IMR-90 (cell line): ENCODE data around the gene KAT7.

ENCODE experiments used
- BHLHE40 ChIP-seq: fragments of 150-350 bp; IDR thresholded peaks from 2 replicates; pipeline ENCODE4 v1.6.1; 2016; ENCODE audit warnings: mild to moderate bottlenecking, low read depth, low read length
- CEBPB ChIP-seq: IDR thresholded peaks from 2 replicates; pipeline ENCODE4 v1.6.1; 2012; ENCODE audit warnings: low read depth, low read length, improper control_type of control experiment
- MAFK ChIP-seq: IDR thresholded peaks from 2 replicates; pipeline ENCODE4 v1.6.1; 2012; ENCODE audit warnings: low read depth, low read length, improper control_type of control experiment
- NFE2L2 ChIP-seq: fragments of 150-350 bp; IDR thresholded peaks from 2 replicates; pipeline ENCODE4 v1.6.1; 2016; ENCODE audit warnings: low read depth, mild to moderate bottlenecking, low read length
- POLR2A ChIP-seq: IDR thresholded peaks from 2 replicates; pipeline ENCODE4 v1.6.1; 2012; ENCODE audit warnings: mild to moderate bottlenecking, low read depth, low read length
- RAD21 ChIP-seq: IDR thresholded peaks from 2 replicates; pipeline ENCODE4 v1.6.1; 2012; ENCODE audit warnings: low read length, improper control_type of control experiment
- RCOR1 ChIP-seq: IDR thresholded peaks from 2 replicates; pipeline ENCODE4 v1.6.1; 2012; ENCODE audit warnings: mild to moderate bottlenecking, low read length, improper control_type of control experiment; ENCODE audit not compliant: insufficient replicate concordance
- RFX5 ChIP-seq: IDR thresholded peaks from 2 replicates; pipeline ENCODE4 v1.8.0; 2012; ENCODE audit warnings: low read depth, mild to moderate bottlenecking, low read length, moderate library complexity
- USF2 ChIP-seq: fragments of 150-350 bp; IDR thresholded peaks from 2 replicates; pipeline ENCODE4 v1.6.1; 2017; ENCODE audit warnings: mild to moderate bottlenecking, antibody characterized with exemption, low read length, low read depth
- TF ChIP-seq, protein P1 (sequence below): conservative IDR thresholded peaks from 2 replicates; pipeline ENCODE4 v1.5.1; 2012; ENCODE audit warnings: mild to moderate bottlenecking, low read depth, low read length, improper control_type of control experiment

DNA sequence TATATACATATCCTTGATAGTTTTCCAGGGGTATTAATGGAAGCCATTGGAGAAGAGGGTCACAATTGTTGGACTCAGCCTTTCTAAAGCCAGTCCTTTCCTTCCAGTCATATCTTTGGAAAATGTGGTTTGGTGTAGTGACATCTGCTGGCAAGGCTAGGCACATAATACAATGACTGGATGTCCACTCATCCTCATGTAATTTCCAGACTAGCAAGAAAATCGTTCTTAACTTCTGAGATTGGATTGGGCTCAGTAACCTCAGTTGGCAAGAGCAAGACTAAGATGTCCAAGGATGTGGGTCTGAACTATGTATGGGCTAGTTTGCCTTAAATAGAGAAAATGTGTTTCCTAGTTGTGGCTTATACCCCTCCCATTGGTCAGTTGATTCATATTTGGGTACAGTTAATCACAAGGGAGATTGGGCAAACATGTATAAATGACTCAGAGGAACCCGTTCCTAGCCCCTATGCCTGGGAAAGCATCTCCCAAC, 8.7 kb upstream of the KAT7 start:
- TF ChIP-seq POLR2A (no peak), RFX5 (no peak), RAD21 (peak; percentile 59), RCOR1 (no peak), BHLHE40 (no peak), MAFK (no peak), USF2 (no peak), NFE2L2 (no peak), CEBPB (peak; percentile 60)
- TF ChIP-seq, protein P1, sequence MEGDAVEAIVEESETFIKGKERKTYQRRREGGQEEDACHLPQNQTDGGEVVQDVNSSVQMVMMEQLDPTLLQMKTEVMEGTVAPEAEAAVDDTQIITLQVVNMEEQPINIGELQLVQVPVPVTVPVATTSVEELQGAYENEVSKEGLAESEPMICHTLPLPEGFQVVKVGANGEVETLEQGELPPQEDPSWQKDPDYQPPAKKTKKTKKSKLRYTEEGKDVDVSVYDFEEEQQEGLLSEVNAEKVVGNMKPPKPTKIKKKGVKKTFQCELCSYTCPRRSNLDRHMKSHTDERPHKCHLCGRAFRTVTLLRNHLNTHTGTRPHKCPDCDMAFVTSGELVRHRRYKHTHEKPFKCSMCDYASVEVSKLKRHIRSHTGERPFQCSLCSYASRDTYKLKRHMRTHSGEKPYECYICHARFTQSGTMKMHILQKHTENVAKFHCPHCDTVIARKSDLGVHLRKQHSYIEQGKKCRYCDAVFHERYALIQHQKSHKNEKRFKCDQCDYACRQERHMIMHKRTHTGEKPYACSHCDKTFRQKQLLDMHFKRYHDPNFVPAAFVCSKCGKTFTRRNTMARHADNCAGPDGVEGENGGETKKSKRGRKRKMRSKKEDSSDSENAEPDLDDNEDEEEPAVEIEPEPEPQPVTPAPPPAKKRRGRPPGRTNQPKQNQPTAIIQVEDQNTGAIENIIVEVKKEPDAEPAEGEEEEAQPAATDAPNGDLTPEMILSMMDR = peak; percentile 67
